IPS-NIHi11 (cell line): ENCODE data around the gene NPC1.
"Not testable (repeated sequence)": the region's sequence is repeated elsewhere in the genome, so short reads cannot be mapped to it uniquely, and the experiment has no call there.

ENCODE experiments used
- DNase-seq: peaks from one replicate; pipeline ENCODE4 v3.0.0; 2012; ENCODE audit warnings: mixed read lengths, low spot score

The NPC1 gene

GRCh38 chr18:23575309-23575651, 11.0 kb downstream of the NPC1 start:
- no peak for DNase-seq

- no peak for DNase-seq
Observed at GRCh38 chr18:23574611-23575308, 11.5 kb downstream of the NPC1 start.

GRCh38 chr18:23573626-23574431, 12.5 kb downstream of the NPC1 start:
- peak; percentile 31 for DNase-seq

- no peak for DNase-seq
Observed at GRCh38 chr18:23573020-23573419, 13.3 kb downstream of the NPC1 start.

- no peak for DNase-seq
Observed at GRCh38 chr18:23572570-23572969, 13.7 kb downstream of the NPC1 start.

GRCh38 chr18:23572012-23572411, 14.3 kb downstream of the NPC1 start:
- DNase-seq = no peak

GRCh38 chr18:23570912-23571504, 15.3 kb downstream of the NPC1 start:
- no peak for DNase-seq

- no peak for DNase-seq
Observed at GRCh38 chr18:23569299-23570063, 16.8 kb downstream of the NPC1 start.

GRCh38 chr18:23568281-23569138, 17.8 kb downstream of the NPC1 start:
- no peak for DNase-seq

- DNase-seq = no peak
Observed at GRCh38 chr18:23567671-23568070, 18.6 kb downstream of the NPC1 start.

GRCh38 chr18:23565916-23566547, 20.3 kb downstream of the NPC1 start:
- no peak for DNase-seq

- no peak for DNase-seq
Observed at GRCh38 chr18:23563377-23564043, 22.8 kb downstream of the NPC1 start.

- no peak for DNase-seq
Observed at GRCh38 chr18:23560186-23560585, 26.1 kb downstream of the NPC1 start.

- not testable (repeated sequence) for DNase-seq
Observed at GRCh38 chr18:23557511-23557910, 28.8 kb downstream of the NPC1 start.

GRCh38 chr18:23556145-23556780, 30.0 kb downstream of the NPC1 start:
- no peak for DNase-seq

- no peak for DNase-seq
Observed at GRCh38 chr18:23553887-23554286, 32.4 kb downstream of the NPC1 start.

- DNase-seq = no peak
Observed at GRCh38 chr18:23552505-23552904, 33.8 kb downstream of the NPC1 start.

- no peak for DNase-seq
Observed at GRCh38 chr18:23551978-23552377, 34.3 kb downstream of the NPC1 start.

- DNase-seq = no peak
Observed at GRCh38 chr18:23550898-23551297, 35.4 kb downstream of the NPC1 start.

GRCh38 chr18:23548719-23549118, 37.6 kb downstream of the NPC1 start:
- DNase-seq = no peak
